ENCODE results near the gene DCC. TPM values are rescaled to one million over a fixed set of nuclear protein-coding genes. Genes with fewer than 3 reads are reported as not detected.

The DCC gene
- total RNA-seq, 6 experiments from 2014 or later, result not detected

- H3K27ac Mint-ChIP-seq, result no peak overlapping the region
- no peaks in the 10 kb centered on the region for H3K27me3 Mint-ChIP-seq (ENCODE audit: insufficient read depth)
- no peaks in the 10 kb centered on the region for H3K36me3 Mint-ChIP-seq (ENCODE audit: low read depth)
- DNase-seq, result no peak
- no peak overlapping the region for H3K4me3 Mint-ChIP-seq
- no peak for TF ChIP-seq CTCF (IDR thresholded peaks at IDR 0.05)
- no peaks in the 10 kb centered on the region for H3K4me1 Mint-ChIP-seq (ENCODE audit: low read depth)
- peaks cover 30% of the 10 kb centered on the region for H3K9me3 Mint-ChIP-seq
Measured at GRCh38 chr18:53472546-53472945, 1132.5 kb downstream of the DCC start.

DNA sequence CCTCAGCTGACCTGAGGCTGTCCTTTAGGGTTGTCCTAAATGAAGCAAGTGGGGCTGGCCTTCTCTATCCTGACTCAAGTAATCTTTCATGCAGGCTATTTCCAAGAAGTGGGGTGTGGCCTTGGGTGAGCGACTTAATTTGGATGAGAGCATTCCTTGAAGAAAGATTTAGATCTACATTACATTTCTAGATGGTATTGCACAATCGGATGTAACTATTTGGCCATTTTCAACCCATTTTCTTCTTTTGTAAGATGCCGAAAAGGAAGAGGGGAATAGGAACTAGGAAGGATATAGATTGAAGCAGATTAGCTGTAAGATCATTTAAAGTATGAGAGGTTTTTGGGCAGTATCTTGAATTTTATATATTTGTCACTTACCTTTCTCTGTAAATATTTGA, 1138.2 kb downstream of the DCC start:
- DNase-seq, result no peak
- H3K36me3 Mint-ChIP-seq (ENCODE audit: low read depth), result no peaks in the 10 kb centered on the region

DNA sequence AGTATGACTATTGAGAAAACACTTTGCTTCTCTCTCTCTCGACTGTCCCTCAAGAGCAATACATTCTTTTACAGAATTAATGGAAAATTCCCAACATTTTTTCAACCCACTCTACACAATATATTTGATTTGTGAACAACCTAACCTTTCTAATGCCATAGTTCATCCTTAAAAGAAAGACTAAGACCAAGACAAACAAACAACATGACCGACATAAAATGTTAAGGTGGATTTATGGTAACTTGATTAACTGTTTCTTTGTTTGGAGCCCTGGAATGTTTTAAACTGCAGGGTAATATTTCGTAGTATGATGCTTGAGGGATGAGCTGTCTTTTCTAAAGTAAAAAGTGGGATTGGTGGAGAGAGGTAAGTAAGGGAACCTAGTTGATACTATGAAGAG, 1146.3 kb downstream of the DCC start:
- TF ChIP-seq CTCF (IDR thresholded peaks at IDR 0.05), result no peak
- no peak for DNase-seq
- peaks cover 18% of the 10 kb centered on the region for H3K9me3 Mint-ChIP-seq
- H3K4me1 Mint-ChIP-seq (ENCODE audit: low read depth), result no peaks in the 10 kb centered on the region
- no peak overlapping the region for H3K27ac Mint-ChIP-seq
- H3K27me3 Mint-ChIP-seq (ENCODE audit: insufficient read depth), result no peaks in the 10 kb centered on the region
- no peaks in the 10 kb centered on the region for H3K36me3 Mint-ChIP-seq (ENCODE audit: low read depth)
- no peak overlapping the region for H3K4me3 Mint-ChIP-seq

More for the DNA sequence above, 1138.2 kb downstream of the DCC start:
- H3K27me3 Mint-ChIP-seq (ENCODE audit: insufficient read depth), result no peaks in the 10 kb centered on the region
- no peak overlapping the region for H3K27ac Mint-ChIP-seq
- H3K9me3 Mint-ChIP-seq, result peaks cover 37% of the 10 kb centered on the region
- H3K4me3 Mint-ChIP-seq, result no peak overlapping the region
- no peak for TF ChIP-seq CTCF (IDR thresholded peaks at IDR 0.05)
- H3K4me1 Mint-ChIP-seq (ENCODE audit: low read depth), result no peaks in the 10 kb centered on the region

DNA sequence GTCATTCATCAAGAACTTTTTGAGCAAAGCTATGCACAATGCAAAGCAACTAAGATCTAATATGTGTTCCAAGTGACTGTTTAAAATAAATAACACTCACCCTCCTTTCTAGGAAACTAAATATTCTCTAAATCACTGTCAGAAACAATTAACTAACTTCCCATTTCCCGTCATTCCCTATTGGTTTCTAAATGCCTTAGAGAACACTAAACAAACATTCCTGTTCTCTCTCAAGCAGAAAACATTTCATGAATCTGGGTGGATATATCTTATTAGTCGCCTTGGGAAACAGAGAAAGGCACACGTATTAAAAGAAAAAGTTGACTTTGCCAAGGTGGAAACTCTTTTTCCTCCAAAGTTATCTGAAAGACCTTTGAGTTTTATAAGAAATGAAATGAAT, 1149.3 kb downstream of the DCC start:
- Mint-ChIP-seq H3K36me3 (ENCODE audit: low read depth) (no peaks in the 10 kb centered on the region), H3K4me3 (no peak overlapping the region), H3K4me1 (ENCODE audit: low read depth) (no peaks in the 10 kb centered on the region), H3K9me3 (peaks cover 24% of the 10 kb centered on the region), H3K27me3 (ENCODE audit: insufficient read depth) (no peaks in the 10 kb centered on the region), H3K27ac (no peak overlapping the region)
- DNase-seq, result no peak
- TF ChIP-seq CTCF (IDR thresholded peaks at IDR 0.05), result no peak

- TF ChIP-seq CTCF (IDR thresholded peaks at IDR 0.05), result no peak
- Mint-ChIP-seq H3K4me1 (ENCODE audit: low read depth) (no peaks in the 10 kb centered on the region), H3K36me3 (ENCODE audit: low read depth) (no peaks in the 10 kb centered on the region), H3K27me3 (ENCODE audit: insufficient read depth) (no peaks in the 10 kb centered on the region), H3K9me3 (peaks cover 24% of the 10 kb centered on the region), H3K27ac (no peak overlapping the region), H3K4me3 (no peak overlapping the region)
- DNase-seq, result no peak
Measured at GRCh38 chr18:53490019-53490418, 1150.0 kb downstream of the DCC start.

DNA sequence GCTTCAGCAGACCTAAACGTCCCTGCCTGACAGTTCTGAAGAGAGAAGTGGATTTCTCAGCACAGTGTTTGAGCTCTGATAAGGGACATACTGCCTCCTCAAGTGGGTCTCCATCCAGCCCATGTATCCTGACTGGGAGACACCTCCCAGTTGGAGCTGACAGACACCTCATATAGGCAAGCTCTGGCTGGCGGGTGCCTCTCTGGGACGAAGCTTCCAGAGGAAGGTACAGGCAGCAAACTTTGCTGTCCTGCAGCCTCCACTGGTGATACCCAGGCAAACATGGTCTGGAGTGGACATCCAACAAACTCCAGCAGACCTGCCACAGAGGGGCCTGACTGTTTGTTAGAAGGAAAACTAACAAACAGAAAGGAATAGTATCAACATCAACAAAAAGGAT, 1156.0 kb downstream of the DCC start:
- no peaks in the 10 kb centered on the region for H3K4me1 Mint-ChIP-seq (ENCODE audit: low read depth)
- no peak for DNase-seq
- peaks cover 50% of the 10 kb centered on the region for H3K9me3 Mint-ChIP-seq
- no peaks in the 10 kb centered on the region for H3K36me3 Mint-ChIP-seq (ENCODE audit: low read depth)
- H3K27me3 Mint-ChIP-seq (ENCODE audit: insufficient read depth), result no peaks in the 10 kb centered on the region
- TF ChIP-seq CTCF (IDR thresholded peaks at IDR 0.05), result no peak
- no peak overlapping the region for H3K4me3 Mint-ChIP-seq
- H3K27ac Mint-ChIP-seq, result no peak overlapping the region

Data from HFFc6 (cell line).